RCC 7860 (cell line): ENCODE results near the gene USP8.
"Not testable (repeated sequence)": the region's sequence is repeated elsewhere in the genome, so short reads cannot be mapped to it uniquely, and the experiment has no call there.

ENCODE experiments used
- DNase-seq: peaks from one replicate; pipeline ENCODE4 v3.0.0-alpha.2; 2015; ENCODE audit warnings: low spot score
- FAIRE-seq: peaks from 2 replicates; lab custom pipeline; 2012; peaks lifted over from hg19 to GRCh38; lab: Jason Lieb, UNC

USP8 gene

GRCh38 chr15:50438251-50438650 is 14.0 kb downstream of the USP8 start:
- FAIRE-seq (no peak), DNase-seq (no peak)

- FAIRE-seq, result no peak
- no peak for DNase-seq
These were observed 16.7 kb downstream of the USP8 start for GRCh38 chr15:50440932-50441331.

- FAIRE-seq (no peak), DNase-seq (no peak)
These were observed 28.7 kb downstream of the USP8 start for GRCh38 chr15:50452927-50453326.

GRCh38 chr15:50458348-50459112 is 34.3 kb downstream of the USP8 start:
- no peak for FAIRE-seq
- no peak for DNase-seq

GRCh38 chr15:50463423-50464358 is 39.5 kb downstream of the USP8 start:
- FAIRE-seq (no peak), DNase-seq (no peak)

GRCh38 chr15:50471072-50471471 is 46.9 kb downstream of the USP8 start:
- DNase-seq (no peak), FAIRE-seq (no peak)

GRCh38 chr15:50476143-50476542 is 51.9 kb downstream of the USP8 start:
- FAIRE-seq, result no peak
- no peak for DNase-seq

GRCh38 chr15:50484781-50485180 is 60.6 kb downstream of the USP8 start:
- FAIRE-seq, result no peak
- no peak for DNase-seq

GRCh38 chr15:50485389-50485788 is 61.2 kb downstream of the USP8 start:
- DNase-seq (no peak), FAIRE-seq (no peak)

GRCh38 chr15:50487287-50487686 is 63.1 kb downstream of the USP8 start:
- no peak for FAIRE-seq

GRCh38 chr15:50493625-50494024 is 69.4 kb downstream of the USP8 start:
- FAIRE-seq, result no peak
- no peak for DNase-seq

More at GRCh38 chr15:50487287-50487686, 63.1 kb downstream of the USP8 start:
- no peak for DNase-seq

- FAIRE-seq, DNase-seq: not testable (repeated sequence)
These were observed 70.3 kb downstream of the USP8 start for GRCh38 chr15:50494547-50494946.

- DNase-seq (no peak), FAIRE-seq (no peak)
These were observed 72.5 kb downstream of the USP8 start for GRCh38 chr15:50496692-50497091.

- DNase-seq (no peak), FAIRE-seq (no peak)
These were observed 76.1 kb downstream of the USP8 start for GRCh38 chr15:50500352-50500751.

- no peak for FAIRE-seq
These were observed 77.6 kb downstream of the USP8 start for GRCh38 chr15:50501815-50502214.

GRCh38 chr15:50503144-50503543 is 78.9 kb downstream of the USP8 start:
- DNase-seq (no peak), FAIRE-seq (no peak)

More at GRCh38 chr15:50501815-50502214, 77.6 kb downstream of the USP8 start:
- no peak for DNase-seq

GRCh38 chr15:50505656-50506055 is 81.5 kb downstream of the USP8 start:
- not testable (repeated sequence) for FAIRE-seq, DNase-seq

- DNase-seq (no peak), FAIRE-seq (no peak)
These were observed 81.9 kb downstream of the USP8 start for GRCh38 chr15:50506121-50506520.

- DNase-seq (no peak), FAIRE-seq (no peak)
These were observed 88.8 kb downstream of the USP8 start for GRCh38 chr15:50513001-50513400.

GRCh38 chr15:50519740-50520425 is 95.7 kb downstream of the USP8 start:
- FAIRE-seq, result no peak
- DNase-seq, result no peak

- FAIRE-seq, result no peak
- DNase-seq, result no peak
These were observed 99.6 kb downstream of the USP8 start for GRCh38 chr15:50523851-50524251.
